ENCODE data around the gene MKNK2.

GRCh38 chr19:1990230-1991017 lies 60.6 kb downstream of the MKNK2 start:
- no peak for TF ChIP-seq POLR2A (IDR thresholded peaks at IDR 0.05; ENCODE audit: low read length)
- no peak for TF ChIP-seq GATA1 (IDR thresholded peaks at IDR 0.05; ENCODE audit: low read depth, low read length)
